ENCODE measurements around the gene EIF4G3. TPM values are rescaled to one million over a fixed set of nuclear protein-coding genes. Genes with fewer than 3 reads are reported as not detected.

Gene EIF4G3
- total RNA-seq, 4 donors from 2014 or later, result 18.8 to 75.0 (median 34.9) TPM

DNA sequence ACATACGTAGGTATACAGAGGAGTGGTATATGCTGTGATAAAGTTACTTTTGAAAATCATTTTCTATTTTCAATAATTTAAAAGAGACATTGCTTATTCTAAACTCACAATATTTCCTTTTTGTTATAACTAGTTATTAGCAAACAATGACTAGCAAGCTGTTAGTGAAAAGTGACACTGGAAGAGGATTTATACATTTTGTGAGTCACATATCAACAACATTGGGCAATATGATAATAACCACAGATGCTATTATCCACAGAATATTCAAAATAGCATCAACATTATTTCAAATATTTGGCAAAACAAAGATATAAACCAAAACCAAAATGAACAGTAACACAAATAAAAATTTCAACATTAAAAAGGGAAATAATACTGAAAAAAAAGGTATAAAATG, 285.6 kb downstream of the EIF4G3 start:
- Histone ChIP-seq H3K4me1 (no peaks in the 10 kb centered on the region), H3K36me3 (no peaks in the 10 kb centered on the region), H3K4me3 (no peak overlapping the region), H3K27me3 (no peaks in the 10 kb centered on the region), H3K9me3 (no peaks in the 10 kb centered on the region), H3K27ac (no peak overlapping the region)
- TF ChIP-seq, protein P1, sequence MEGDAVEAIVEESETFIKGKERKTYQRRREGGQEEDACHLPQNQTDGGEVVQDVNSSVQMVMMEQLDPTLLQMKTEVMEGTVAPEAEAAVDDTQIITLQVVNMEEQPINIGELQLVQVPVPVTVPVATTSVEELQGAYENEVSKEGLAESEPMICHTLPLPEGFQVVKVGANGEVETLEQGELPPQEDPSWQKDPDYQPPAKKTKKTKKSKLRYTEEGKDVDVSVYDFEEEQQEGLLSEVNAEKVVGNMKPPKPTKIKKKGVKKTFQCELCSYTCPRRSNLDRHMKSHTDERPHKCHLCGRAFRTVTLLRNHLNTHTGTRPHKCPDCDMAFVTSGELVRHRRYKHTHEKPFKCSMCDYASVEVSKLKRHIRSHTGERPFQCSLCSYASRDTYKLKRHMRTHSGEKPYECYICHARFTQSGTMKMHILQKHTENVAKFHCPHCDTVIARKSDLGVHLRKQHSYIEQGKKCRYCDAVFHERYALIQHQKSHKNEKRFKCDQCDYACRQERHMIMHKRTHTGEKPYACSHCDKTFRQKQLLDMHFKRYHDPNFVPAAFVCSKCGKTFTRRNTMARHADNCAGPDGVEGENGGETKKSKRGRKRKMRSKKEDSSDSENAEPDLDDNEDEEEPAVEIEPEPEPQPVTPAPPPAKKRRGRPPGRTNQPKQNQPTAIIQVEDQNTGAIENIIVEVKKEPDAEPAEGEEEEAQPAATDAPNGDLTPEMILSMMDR (IDR thresholded peaks at IDR 0.05), result no peak
- TF ChIP-seq POLR2A (IDR thresholded peaks at IDR 0.05), result no peak
- intact Hi-C loops (cut with DNase I; ENCODE audit: low total_unique reads), result no loop called here
- DNase-seq, result no peak

DNA sequence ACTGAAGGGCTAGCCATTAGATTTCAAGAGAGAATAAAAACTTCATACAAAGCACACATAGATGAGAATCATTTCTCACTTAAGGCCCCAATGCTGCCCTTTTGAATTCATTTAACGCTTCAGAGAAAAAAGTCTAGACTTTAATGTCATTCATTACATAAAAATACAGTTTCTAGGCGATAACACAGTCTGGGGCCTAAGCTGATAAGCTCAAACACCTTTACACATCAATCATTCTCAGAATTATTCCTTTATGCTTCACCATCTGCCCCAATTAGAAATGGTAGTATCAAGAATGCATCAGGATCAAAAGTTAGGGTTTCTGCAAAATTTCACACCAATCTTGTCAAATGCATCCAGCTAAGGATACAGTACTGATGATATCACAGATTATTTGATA, 289.5 kb downstream of the EIF4G3 start:
- no peak overlapping the region for H3K4me3 ChIP-seq
- TF ChIP-seq, protein P1 (IDR thresholded peaks at IDR 0.05), result no peak
- no peak for TF ChIP-seq POLR2A (IDR thresholded peaks at IDR 0.05)
- H3K27me3 ChIP-seq, result no peaks in the 10 kb centered on the region
- no peaks in the 10 kb centered on the region for H3K36me3 ChIP-seq
- H3K9me3 ChIP-seq, result no peaks in the 10 kb centered on the region
- intact Hi-C loops (cut with DNase I; ENCODE audit: low total_unique reads), result no loop called here
- no peak for DNase-seq
- H3K27ac ChIP-seq, result no peak overlapping the region
- H3K4me1 ChIP-seq, result no peaks in the 10 kb centered on the region

DNA sequence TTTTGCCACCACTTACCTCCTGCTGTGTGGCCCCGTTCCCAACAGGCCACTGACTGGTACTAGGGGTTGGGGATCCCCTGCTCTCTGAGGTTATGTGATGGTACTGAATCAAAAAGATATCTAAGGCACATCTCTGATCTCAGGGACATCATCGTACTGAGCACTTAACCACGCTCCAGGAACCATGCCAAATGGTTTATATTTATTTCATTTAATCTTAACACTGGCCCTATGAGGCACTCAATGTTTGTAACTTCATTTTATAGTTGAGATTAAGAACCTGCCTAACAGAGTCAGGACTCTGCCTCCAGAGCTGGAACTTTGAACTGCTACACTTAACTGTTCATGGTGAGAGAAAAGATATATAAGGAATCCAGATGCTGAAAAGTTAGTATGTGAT, 291.6 kb downstream of the EIF4G3 start:
- no peak for DNase-seq
- Histone ChIP-seq H3K27ac (no peak overlapping the region), H3K36me3 (no peaks in the 10 kb centered on the region), H3K9me3 (no peaks in the 10 kb centered on the region), H3K27me3 (no peaks in the 10 kb centered on the region), H3K4me3 (no peak overlapping the region), H3K4me1 (no peaks in the 10 kb centered on the region)
- TF ChIP-seq POLR2A (IDR thresholded peaks at IDR 0.05), result no peak
- TF ChIP-seq, protein P1 (IDR thresholded peaks at IDR 0.05), result no peak
- intact Hi-C loops (cut with DNase I; ENCODE audit: low total_unique reads), result no loop called here

DNA sequence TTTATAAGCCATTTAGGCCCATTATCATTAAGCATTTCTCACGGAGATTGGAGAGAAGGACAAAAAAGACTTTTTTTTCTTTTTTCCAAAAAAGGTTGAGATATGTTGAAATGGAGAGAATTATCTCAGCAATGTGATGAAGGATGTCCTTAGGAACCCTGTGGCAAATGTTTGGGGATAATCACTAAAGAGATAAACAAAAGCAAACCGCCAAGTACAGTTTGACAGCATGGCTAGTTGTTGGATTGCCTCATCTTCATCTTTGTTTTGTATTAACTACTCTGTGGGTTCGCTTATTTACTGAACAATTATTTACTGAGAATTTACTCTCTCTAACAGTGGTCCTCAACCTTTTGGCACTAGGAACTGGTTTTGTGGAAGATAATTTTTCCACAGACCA, 292.2 kb downstream of the EIF4G3 start:
- no peak for DNase-seq
- no peaks in the 10 kb centered on the region for H3K27me3 ChIP-seq
- H3K9me3 ChIP-seq, result no peaks in the 10 kb centered on the region
- no peaks in the 10 kb centered on the region for H3K4me1 ChIP-seq
- TF ChIP-seq POLR2A (IDR thresholded peaks at IDR 0.05), result no peak
- no peak overlapping the region for H3K27ac ChIP-seq
- H3K4me3 ChIP-seq, result no peak overlapping the region
- no peaks in the 10 kb centered on the region for H3K36me3 ChIP-seq
- intact Hi-C loops (cut with DNase I; ENCODE audit: low total_unique reads), result no loop called here

DNA sequence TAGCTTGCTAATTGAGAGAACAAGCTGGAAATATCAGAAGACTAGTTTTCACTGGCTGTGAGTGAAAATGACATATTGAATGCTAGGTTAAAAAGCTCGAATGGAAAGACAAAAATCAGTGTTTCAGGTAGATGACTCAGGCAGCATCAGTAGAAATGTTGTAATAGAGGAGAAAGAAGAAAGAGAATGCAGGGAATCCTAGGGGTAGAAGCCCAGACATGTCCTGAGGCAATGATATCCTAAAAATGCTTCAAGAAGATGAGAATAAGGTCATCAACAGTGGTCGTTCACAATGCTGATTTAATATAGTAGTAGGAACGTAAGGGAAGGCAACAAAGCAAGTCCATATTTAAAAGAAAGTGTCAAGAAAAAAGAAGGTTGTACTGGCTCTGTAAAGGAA, 292.9 kb downstream of the EIF4G3 start:
- H3K27me3 ChIP-seq, result no peaks in the 10 kb centered on the region
- H3K4me3 ChIP-seq, result no peak overlapping the region
- intact Hi-C loops (cut with DNase I; ENCODE audit: low total_unique reads), result no loop called here
- H3K9me3 ChIP-seq, result no peaks in the 10 kb centered on the region
- no peak for DNase-seq
- TF ChIP-seq, protein P1 (IDR thresholded peaks at IDR 0.05), result no peak
- TF ChIP-seq POLR2A (IDR thresholded peaks at IDR 0.05), result no peak
- H3K36me3 ChIP-seq, result no peaks in the 10 kb centered on the region
- H3K27ac ChIP-seq, result no peak overlapping the region
- no peaks in the 10 kb centered on the region for H3K4me1 ChIP-seq

DNA sequence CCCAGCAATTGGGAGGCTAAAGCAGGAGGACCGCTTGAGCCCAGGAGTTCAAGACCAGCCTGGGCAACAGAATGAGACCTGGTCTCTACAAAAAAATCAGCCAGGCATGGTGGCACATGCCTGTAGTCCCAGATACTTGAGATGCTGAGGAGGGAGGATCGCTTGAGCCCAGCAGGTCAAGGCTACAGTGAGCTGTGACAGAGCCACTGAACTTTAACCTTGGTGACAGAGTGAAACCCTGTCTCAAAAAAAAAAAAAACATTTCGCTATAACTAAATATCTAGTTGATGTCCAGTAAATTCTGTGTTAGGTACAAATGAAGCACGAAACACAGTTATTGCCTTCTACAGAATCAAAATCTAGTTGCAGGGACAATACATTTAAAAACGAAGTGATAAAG, 293.9 kb downstream of the EIF4G3 start:
- no peaks in the 10 kb centered on the region for H3K4me1 ChIP-seq
- no peaks in the 10 kb centered on the region for H3K9me3 ChIP-seq
- TF ChIP-seq POLR2A (IDR thresholded peaks at IDR 0.05), result no peak
- TF ChIP-seq, protein P1 (IDR thresholded peaks at IDR 0.05), result no peak
- no peak overlapping the region for H3K27ac ChIP-seq
- H3K36me3 ChIP-seq, result no peaks in the 10 kb centered on the region
- H3K27me3 ChIP-seq, result no peaks in the 10 kb centered on the region
- intact Hi-C loops (cut with DNase I; ENCODE audit: low total_unique reads), result no loop called here
- H3K4me3 ChIP-seq, result no peak overlapping the region
- DNase-seq, result no peak
